AG04450 (cell line): ENCODE data around the gene TMPRSS9. TPM values are rescaled to one million over a fixed set of nuclear protein-coding genes. Genes with fewer than 3 reads are reported as not detected.

Experiments
- CTCF ChIA-PET: fragments of 300-600, 350-600 bp; formaldehyde crosslinking; extraction: SDS; loops from one replicate; lab custom pipeline; 2022; ENCODE audit warnings: antibody characterized with exemption, inconsistent platforms; lab: Charles Lee
- POLR2A ChIA-PET: fragments of 350-600 bp; formaldehyde crosslinking; extraction: SDS; loops from one replicate; lab custom pipeline; 2021; ENCODE audit warnings: antibody characterized with exemption, inconsistent platforms; lab: Yijun Ruan, JAX
- DNase-seq: peaks from one replicate; pipeline ENCODE4 v3.0.0-alpha.2; 2011; ENCODE audit warnings: low read depth, low spot score
- H3K27ac ChIP-seq: one replicate; pipeline ENCODE4 v1.5.1; 2012; ENCODE audit warnings: low read depth, low read length, control low read depth
- H3K27me3 ChIP-seq: one replicate; pipeline ENCODE4 v1.6.0; 2012; ENCODE audit warnings: low read length; ENCODE audit not compliant: control insufficient read depth, insufficient read depth
- H3K4me3 ChIP-seq: 2 replicates; pipeline ENCODE4 v1.5.1; 2011; ENCODE audit warnings: mild to moderate bottlenecking, low read depth, low read length, control low read depth
- H3K9me3 ChIP-seq: 2 replicates; pipeline ENCODE4 v1.5.1; 2012; ENCODE audit warnings: low read length; ENCODE audit not compliant: control insufficient read depth, insufficient read depth
- polyA minus RNA-seq: library from RNA; depleted of rRNA, polyadenylated mRNA; stranded (reverse); fragments of >200 nt; gene quantifications from 2 replicates; pipeline ENCODE4 v1.2.3, GENCODE V29; 2011; rRNA and poly(A)+ RNA removed
- polyA plus RNA-seq: library from polyadenylated mRNA; depleted of rRNA; stranded (reverse); fragments of >200 nt; gene quantifications from 2 replicates; pipeline ENCODE4 v1.2.3, GENCODE V29; 2011; rRNA removed
- TF ChIP-seq, protein P1 (sequence below): IDR thresholded peaks from 2 replicates; pipeline ENCODE4 v1.5.1; 2011; ENCODE audit warnings: low read depth, low read length, control low read depth, inconsistent platforms

The TMPRSS9 gene
- polyA plus RNA-seq (not detected in 2 replicates), polyA minus RNA-seq (not detected in 2 replicates)

DNA sequence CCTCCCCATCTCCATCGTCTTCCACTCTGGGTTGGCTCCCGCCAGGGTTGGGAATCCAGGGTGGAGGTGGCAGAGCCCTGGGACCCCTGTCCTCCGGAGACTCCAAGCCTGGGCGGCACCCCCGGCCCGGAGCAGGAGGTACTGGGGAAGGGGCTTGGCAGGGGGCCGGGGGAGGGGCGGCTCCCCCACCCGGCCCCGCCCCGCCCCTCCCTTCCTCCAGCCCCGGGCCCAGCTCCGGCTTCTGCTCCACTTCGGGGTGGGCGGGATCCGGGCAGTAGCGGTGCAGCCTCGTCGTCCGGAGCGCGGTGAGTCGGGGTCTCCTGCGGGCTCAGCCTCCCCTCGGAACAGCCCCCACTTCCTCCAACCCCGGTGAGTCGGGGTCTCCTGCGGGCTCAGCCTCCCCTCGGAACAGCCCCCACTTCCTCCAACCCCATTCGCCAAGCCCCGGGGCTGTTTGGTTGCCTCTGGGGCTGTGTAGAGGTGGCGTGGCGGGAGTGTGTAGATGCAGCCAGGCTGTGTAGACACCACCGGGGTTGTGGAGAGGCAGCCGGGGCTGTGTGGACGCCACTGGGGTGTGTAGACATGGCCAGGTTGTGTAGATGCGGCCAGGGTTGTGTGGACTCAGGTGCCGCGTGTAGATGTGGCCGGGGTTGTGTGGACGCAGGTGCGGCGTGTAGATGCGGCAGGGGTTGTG is at the start of gene TMPRSS9:
TSS of gene TMPRSS9 (plus strand) at position 274 of the 694 bp plus-strand sequence. CDS start 29,521 bp downstream, outside the sequence.
- H3K4me3 ChIP-seq = no peak within 1 kb of the TSS
- peaks cover 11% of the 10 kb centered on the region; the same call in 1 of the 2 replicates for H3K9me3 ChIP-seq
- ChIA-PET CTCF (no interaction called here), POLR2A (no interaction called here)
- peaks cover 21% of the 10 kb centered on the region for H3K27me3 ChIP-seq
- no peak for DNase-seq
- H3K27ac ChIP-seq = no peak within 1 kb of the TSS
- TF ChIP-seq, protein P1, sequence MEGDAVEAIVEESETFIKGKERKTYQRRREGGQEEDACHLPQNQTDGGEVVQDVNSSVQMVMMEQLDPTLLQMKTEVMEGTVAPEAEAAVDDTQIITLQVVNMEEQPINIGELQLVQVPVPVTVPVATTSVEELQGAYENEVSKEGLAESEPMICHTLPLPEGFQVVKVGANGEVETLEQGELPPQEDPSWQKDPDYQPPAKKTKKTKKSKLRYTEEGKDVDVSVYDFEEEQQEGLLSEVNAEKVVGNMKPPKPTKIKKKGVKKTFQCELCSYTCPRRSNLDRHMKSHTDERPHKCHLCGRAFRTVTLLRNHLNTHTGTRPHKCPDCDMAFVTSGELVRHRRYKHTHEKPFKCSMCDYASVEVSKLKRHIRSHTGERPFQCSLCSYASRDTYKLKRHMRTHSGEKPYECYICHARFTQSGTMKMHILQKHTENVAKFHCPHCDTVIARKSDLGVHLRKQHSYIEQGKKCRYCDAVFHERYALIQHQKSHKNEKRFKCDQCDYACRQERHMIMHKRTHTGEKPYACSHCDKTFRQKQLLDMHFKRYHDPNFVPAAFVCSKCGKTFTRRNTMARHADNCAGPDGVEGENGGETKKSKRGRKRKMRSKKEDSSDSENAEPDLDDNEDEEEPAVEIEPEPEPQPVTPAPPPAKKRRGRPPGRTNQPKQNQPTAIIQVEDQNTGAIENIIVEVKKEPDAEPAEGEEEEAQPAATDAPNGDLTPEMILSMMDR = no peak

DNA sequence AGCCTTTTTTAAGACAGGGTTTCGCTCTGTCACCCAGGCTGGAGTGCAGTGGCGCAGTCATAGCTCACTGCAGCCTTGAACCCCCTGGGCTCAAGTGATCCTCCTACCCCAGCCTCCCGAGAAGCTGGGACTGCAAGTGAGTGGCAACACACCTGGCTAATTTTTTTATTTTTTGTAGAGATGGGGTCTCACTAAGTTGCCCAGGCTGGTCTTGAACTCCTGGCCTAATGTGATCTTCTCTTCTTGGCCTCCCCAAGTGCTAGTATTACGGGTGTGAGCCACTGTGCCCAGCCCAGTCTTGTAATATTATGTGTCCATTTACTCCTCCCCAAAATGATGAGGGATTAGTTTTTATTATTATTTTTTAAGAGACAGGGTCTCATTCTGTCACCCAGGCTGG is 49.0 kb upstream of the TMPRSS9 start:
- Histone ChIP-seq H3K9me3 (peaks cover 21% of the 10 kb centered on the region), H3K27me3 (peaks cover 40% of the 10 kb centered on the region), H3K4me3 (no peak overlapping the region), H3K27ac (no peak overlapping the region)
- DNase-seq = no peak
- TF ChIP-seq, protein P1 = no peak
- ChIA-PET POLR2A (no interaction called here), CTCF (no interaction called here)

DNA sequence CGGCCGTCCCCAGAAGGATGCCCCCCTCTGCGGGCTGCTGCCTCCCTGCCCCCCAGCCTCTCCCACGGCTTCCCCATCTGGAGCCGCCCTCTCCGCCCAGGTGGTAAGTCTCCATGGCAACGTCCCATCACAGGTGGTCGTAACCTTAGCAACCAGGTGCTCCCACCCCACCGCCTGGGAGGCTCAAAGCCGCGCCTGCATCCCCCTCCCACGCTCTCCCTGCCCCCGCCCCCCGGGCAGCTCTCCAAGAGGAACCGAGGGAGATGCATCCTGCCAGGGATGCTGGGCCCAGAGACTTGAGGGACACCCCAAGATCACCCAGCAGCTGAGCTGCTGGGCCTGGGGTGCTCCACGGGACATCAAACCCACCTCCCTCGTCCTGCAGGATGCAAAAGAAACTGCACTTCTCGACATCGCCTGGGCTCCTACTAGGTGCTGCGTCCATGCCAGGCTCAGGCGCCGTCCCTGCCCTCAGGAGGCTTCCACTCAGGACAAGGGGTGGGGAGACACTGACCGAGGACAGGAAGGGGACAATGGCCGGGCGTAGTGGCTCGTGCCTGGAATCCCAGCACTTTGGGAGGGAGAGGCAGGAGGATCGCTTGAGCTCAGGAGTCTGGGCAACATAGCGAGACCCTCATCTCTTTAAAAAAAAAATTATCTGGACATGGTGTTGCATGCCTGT is 47.1 kb upstream of the TMPRSS9 start:
- no peak for DNase-seq
- ChIA-PET CTCF (no interaction called here), POLR2A (no interaction called here)
- Histone ChIP-seq H3K27ac (no peak overlapping the region), H3K27me3 (peaks cover 25% of the 10 kb centered on the region), H3K9me3 (peaks cover 21% of the 10 kb centered on the region), H3K4me3 (no peak overlapping the region)
- TF ChIP-seq, protein P1 = no peak

DNA sequence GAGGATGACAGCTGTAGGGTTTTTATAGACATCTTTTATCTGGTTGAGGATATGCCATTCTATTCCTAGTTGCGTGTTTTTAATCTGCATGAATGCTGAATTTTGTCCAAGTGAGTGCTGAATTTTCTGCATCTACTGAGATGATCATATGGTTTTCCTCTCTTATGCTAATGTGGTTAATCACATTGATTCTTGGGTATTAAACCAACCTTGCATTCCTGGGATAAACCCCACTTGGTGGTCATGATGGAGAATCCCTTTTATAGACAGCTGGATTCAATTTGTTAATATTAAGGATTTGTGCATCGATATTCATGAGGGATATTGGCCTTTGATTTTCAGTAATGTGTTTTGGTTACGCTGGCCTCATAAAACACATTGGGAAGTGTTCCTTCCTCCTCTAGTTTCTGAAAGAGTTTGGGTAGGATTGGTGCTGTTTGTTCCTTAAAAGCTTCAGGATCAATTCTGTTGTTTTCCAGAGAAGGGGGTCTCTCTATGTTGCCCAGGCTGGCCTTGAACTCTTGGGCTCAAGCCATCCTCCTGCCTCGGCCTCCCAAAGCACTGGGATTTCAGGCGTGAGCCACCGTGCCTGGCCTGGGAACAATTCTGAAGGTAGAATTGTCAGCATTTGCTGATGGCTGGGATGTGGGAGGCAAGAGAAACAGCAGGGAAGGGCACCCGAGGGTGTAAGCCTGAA is 44.8 kb upstream of the TMPRSS9 start:
- Histone ChIP-seq H3K9me3 (peaks cover 21% of the 10 kb centered on the region), H3K27me3 (peaks cover 15% of the 10 kb centered on the region), H3K4me3 (no peak overlapping the region), H3K27ac (no peak overlapping the region)
- ChIA-PET POLR2A (no interaction called here), CTCF (interaction anchor here (0.6 to 3.8 kb wide), 17 partner anchors 12 to 388 kb away, joined by 3 to 36 read pairs (median 6); partner anchors contain the start of genes AP3D1 and PLEKHJ1)
- DNase-seq = no peak
- TF ChIP-seq, protein P1 = no peak
